Suprapubic skin (tissue), 4 donors: Measurements from ENCODE around the gene DTNA.

Source experiments
- CTCF ChIP-seq, 2 donors: fragments of 200-600 bp in 1 of 2; fragments of 450-650 bp in 1 of 2; sonication (generic) in 1 of 2; IDR thresholded peaks; one replicate each; pipeline ENCODE4 v1.5.1; 2016 to 2019; ENCODE audit warnings: antibody characterized with exemption in 2 of 2, mild to moderate bottlenecking in 1 of 2, moderate library complexity in 1 of 2
- EP300 ChIP-seq: sonication (generic); formaldehyde crosslinking; IDR thresholded peaks from one replicate; pipeline ENCODE4 v1.6.1; 2017; ENCODE audit warnings: antibody characterized with exemption
- POLR2A ChIP-seq, 2 donors: fragments of 450-650 bp; IDR thresholded peaks; one replicate each; pipeline ENCODE4 v1.6.1; 2017; ENCODE audit warnings: antibody characterized with exemption in 2 of 2, mild to moderate bottlenecking in 2 of 2, moderate library complexity in 2 of 2
- POLR2AphosphoS5 ChIP-seq, 3 donors: sonication (generic); formaldehyde crosslinking; IDR thresholded peaks; one replicate each; pipeline ENCODE4 v1.6.1; 2017; ENCODE audit warnings: antibody characterized with exemption in 3 of 3

DNA sequence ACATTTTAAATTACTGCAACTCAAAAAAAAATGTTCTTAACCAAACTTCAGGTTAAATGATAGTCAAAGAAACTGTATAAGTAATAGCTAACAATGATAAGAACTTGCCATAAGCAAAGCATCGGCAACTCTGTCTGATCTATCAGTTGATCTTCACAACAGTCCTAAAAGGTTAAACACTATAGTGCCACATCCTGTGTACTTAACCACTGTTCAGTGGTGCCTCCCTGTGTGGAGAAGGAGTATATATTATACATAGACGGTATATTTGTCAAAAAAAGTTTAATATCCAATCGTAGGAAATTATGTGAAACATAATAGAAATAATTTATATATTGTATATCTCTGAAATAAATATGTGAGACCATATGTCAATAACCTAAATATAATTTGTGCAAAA lies 13.0 kb downstream of the DTNA start:
- no peak for TF ChIP-seq CTCF (IDR thresholded peaks at IDR 0.05)
- TF ChIP-seq POLR2A (IDR thresholded peaks at IDR 0.05) = no peak
- no peak for TF ChIP-seq POLR2AphosphoS5 (IDR thresholded peaks at IDR 0.05)
- TF ChIP-seq EP300 = no peak
